HG02970 (cell line): ENCODE results near the gene AKAP12.
"Not testable (repeated sequence)": the region's sequence is repeated elsewhere in the genome, so short reads cannot be mapped to it uniquely, and the experiment has no call there.

ENCODE experiments used
- ATAC-seq: cut with Tn5 transposase; IDR thresholded peaks from one replicate; pipeline ENCODE4 v1.9.1; 2021; ENCODE audit warnings: mild to moderate bottlenecking, moderate library complexity, moderate number of reproducible peaks; ENCODE audit not compliant: unreplicated experiment, low FRiP score

Gene AKAP12

GRCh38 chr6:151340219-151340978, 100.6 kb downstream of the AKAP12 start:
- ATAC-seq, result no peak

DNA sequence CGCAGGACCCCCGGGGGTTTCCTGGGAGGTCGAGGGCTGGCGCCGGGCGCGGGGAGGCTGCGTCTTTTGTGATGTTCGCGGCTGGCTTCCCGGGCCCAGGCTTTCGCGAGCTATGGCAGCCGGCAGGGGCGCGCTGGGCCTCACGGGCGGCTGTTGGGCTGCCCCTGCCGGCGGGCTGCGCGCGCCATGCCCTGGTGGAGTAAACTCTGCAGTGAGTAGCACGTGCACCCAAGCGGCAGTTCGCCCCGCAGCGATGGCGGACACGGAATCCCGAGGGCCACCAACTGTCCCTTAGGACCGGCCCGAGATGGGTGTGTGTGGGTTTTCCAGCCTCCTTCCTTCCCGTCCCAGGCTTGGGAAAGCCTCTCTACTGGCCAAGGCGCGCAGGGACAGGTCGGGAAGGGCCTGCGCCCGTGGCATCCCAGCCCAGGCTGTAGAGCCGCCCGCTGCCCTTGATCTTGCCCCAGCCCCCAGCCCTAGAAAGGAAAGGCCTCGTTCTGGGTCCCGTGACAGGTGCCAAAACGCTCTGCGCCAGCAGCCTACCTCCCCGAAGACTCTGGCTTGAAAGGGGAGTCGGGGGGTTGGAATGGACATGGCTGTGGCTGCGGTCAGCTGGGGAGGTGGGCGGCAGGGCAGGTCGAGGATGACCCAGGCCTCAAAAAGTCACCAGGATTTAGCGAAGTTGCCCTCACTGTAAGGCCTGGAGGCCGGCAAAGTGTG, 101.9 kb downstream of the AKAP12 start:
- no peak for ATAC-seq

GRCh38 chr6:151342750-151343149, 103.0 kb downstream of the AKAP12 start:
- not testable (repeated sequence) for ATAC-seq

DNA sequence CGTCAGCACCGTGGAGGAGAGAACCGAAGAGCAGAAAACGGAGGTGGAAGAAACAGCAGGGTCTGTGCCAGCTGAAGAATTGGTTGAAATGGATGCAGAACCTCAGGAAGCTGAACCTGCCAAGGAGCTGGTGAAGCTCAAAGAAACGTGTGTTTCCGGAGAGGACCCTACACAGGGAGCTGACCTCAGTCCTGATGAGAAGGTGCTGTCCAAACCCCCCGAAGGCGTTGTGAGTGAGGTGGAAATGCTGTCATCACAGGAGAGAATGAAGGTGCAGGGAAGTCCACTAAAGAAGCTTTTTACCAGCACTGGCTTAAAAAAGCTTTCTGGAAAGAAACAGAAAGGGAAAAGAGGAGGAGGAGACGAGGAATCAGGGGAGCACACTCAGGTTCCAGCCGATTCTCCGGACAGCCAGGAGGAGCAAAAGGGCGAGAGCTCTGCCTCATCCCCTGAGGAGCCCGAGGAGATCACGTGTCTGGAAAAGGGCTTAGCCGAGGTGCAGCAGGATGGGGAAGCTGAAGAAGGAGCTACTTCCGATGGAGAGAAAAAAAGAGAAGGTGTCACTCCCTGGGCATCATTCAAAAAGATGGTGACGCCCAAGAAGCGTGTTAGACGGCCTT, 110.0 kb downstream of the AKAP12 start:
- ATAC-seq, result no peak

- ATAC-seq, result no peak
Measured at GRCh38 chr6:151350442-151351145, 110.8 kb downstream of the AKAP12 start.

- ATAC-seq, result no peak
Measured at GRCh38 chr6:151351146-151351700, 111.5 kb downstream of the AKAP12 start.

DNA sequence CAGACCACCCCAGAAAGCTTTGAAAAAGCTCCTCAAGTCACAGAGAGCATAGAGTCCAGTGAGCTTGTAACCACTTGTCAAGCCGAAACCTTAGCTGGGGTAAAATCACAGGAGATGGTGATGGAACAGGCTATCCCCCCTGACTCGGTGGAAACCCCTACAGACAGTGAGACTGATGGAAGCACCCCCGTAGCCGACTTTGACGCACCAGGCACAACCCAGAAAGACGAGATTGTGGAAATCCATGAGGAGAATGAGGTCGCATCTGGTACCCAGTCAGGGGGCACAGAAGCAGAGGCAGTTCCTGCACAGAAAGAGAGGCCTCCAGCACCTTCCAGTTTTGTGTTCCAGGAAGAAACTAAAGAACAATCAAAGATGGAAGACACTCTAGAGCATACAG, 112.0 kb downstream of the AKAP12 start:
- no peak for ATAC-seq

DNA sequence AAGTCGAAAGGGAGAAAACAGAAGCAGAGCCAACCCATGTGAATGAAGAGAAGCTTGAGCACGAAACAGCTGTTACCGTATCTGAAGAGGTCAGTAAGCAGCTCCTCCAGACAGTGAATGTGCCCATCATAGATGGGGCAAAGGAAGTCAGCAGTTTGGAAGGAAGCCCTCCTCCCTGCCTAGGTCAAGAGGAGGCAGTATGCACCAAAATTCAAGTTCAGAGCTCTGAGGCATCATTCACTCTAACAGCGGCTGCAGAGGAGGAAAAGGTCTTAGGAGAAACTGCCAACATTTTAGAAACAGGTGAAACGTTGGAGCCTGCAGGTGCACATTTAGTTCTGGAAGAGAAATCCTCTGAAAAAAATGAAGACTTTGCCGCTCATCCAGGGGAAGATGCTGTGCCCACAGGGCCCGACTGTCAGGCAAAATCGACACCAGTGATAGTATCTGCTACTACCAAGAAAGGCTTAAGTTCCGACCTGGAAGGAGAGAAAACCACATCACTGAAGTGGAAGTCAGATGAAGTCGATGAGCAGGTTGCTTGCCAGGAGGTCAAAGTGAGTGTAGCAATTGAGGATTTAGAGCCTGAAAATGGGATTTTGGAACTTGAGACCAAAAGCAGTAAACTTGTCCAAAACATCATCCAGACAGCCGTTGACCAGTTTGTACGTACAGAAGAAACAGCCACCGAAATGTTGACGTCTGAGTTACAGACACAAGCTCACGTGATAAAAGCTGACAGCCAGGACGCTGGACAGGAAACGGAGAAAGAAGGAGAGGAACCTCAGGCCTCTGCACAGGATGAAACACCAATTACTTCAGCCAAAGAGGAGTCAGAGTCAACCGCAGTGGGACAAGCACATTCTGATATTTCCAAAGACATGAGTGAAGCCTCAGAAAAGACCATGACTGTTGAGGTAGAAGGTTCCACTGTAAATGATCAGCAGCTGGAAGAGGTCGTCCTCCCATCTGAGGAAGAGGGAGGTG, 112.9 kb downstream of the AKAP12 start:
- no peak for ATAC-seq

DNA sequence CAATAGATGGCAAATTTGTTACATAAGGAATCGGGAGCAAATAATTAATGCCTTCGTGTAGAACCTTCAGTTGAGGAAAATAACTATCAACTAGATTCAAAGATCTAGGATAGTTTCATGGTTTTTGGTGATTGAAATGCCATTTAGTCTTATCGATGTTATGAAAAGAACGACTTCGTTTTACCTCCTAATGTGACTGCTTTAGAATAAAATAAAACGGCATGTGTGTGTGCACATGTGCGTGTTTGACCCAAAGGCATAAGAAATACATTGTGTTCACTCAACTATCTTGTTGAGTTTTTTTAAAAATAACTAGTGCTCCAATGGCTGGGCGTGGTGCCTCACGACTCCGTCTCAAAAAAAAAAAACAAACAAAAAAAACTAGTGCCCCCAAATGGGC, 114.0 kb downstream of the AKAP12 start:
- ATAC-seq, result no peak

DNA sequence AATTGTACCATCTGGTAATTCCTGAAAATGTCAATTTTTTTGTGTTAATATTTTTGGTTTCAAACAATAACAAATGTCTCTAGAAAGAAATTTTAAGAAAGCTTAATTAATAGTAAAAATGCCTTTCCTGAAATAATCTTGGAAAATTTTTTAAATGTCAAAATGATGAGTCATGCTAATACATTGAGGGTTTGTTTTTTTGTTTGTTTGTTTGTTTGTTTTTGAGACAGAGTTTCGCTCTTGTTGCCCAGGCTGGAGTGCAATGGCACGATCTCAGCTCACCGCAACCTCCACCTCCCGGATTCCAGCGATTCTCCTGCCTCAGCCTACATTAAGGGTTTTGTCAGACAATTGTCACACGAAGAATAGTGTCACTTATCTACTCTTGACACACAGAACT, 117.2 kb downstream of the AKAP12 start:
- not testable (repeated sequence) for ATAC-seq

DNA sequence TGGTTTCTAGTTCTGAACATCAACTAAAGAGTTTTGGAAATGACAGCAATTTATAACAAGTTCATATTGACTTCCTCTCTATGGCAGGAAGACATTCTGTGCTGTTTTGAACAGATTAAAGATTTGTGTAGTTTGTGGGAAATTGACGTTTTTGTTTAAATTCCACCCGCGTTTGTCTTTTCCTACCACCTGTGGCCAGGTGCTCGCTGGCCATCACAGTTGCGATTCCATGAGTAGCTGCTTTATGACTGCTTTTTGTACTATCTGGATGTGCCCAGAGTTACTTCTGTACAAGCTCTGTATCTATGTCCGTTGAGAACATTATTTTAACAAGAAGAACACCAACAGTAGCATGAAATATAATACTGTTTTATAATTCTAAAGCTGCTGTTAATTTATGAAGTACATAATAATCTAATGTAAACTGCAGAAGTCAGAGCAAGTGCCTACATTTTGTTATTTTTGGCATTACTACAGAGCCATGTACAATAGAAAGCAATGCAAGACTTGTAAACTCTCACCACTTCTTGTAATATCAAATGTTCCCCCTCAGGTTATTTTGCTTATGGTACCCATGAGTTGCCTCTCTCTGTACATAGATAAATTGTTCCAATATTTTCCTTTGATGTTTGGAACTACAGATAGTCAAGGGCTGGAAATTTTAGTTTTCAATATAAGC, 118.1 kb downstream of the AKAP12 start:
- ATAC-seq, result no peak

DNA sequence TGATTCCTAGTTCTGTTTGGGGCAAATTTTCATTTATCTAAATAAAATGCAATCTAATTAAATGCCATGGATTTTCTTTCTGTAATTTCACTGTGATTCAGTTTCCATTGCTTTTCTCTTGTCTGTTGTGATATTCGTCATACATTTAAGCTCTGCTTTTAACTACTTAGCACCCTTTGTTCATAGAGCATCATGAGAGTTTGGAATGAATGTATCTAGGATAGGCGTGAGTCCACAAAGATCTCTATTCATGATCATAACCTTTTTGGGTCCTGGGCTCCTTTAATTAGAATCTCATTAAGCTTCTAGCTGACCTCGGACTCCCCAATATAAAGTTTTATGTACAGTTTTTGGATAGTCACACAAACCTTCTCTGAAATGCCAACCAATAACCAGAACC, 118.7 kb downstream of the AKAP12 start:
- ATAC-seq, result no peak

DNA sequence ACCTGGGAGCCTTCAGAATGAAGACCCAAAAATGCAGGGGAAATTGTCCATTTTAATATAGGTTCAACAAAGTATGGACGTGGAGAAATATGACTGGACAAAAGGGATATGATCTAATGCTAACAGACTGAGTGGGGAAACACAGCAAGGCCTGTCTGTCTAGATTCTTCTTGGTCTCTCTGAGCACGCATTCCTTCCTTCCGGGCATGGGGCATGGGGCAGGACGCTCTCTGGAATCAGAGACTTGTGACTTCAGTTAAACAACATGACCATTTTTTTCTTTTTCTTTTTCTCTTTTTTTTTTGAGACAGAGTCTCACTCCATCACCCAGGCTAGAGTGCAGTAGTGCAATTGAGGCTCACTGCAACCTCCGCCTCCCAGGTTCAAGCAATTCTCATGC, 119.7 kb downstream of the AKAP12 start:
- ATAC-seq, result no peak

DNA sequence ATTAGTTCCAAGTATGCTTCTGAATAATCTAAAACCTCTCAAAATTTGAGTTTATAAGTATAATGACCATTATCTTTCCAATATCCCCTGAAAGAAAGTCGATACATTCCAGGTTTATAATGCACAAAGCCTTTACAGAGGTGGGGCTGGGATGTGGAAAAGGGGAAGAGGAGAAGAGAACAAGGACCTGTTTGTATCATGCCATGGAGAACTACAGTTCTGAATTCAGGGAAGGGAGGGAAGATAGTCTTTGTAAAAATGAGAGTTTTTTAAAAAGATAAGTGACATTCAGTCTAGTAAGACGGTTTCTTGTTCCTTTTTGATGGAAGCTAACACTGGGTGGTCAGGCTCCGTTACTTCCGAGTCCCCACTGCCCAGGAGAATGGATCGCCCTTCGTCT, 125.5 kb downstream of the AKAP12 start:
- ATAC-seq, result no peak

DNA sequence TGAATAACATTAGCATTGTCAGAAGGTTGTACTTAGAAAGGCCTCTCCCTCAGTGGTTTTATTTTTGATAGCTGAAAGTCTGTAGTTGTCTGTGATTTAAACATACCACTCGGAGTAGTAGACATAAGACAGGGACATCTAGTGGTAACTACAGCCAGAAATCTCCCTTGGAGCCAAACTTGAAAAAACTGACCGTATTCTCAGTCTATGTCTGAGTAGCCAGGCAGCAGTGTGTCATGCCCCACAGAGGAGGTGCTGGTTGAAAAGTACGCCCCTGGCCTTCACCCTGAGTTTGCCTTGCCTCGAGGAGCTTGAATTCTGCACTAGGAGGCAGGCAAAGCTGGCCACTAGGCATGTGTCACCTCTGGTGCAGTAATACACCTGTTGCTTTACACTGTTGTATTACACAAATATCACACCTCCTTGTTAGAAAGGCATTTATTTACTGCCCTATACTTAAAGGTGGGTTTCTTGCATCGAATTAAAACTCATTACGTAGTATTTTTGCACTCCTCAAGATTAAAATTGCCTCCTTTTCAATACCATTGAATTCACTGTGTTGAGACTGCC, 130.8 kb downstream of the AKAP12 start:
- no peak for ATAC-seq

- no peak for ATAC-seq
Measured at GRCh38 chr6:151372164-151372563, 132.4 kb downstream of the AKAP12 start.

GRCh38 chr6:151374036-151374683, 134.4 kb downstream of the AKAP12 start:
- no peak for ATAC-seq

DNA sequence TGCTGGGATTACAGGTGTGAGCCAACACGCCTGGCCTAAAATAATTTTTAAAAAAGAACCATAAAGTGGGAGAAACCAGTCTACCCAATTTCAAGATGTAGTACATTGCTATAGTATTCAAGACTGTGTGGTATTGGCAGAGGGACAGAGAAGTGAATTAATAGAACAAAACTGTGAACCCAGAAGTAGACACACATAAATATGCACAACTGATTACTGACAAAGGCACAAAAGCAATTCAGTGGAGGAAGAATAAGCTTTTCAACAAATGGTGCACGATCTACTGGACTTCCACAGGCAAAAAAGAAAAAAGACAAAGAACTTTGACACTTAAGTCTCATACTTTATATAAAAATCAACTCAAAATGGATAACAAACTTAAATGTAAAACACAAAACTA, 136.1 kb downstream of the AKAP12 start:
- ATAC-seq, result no peak
